Osteocyte (in vitro differentiated cells): ENCODE results near the gene RAB40B. TPM values are rescaled to one million over a fixed set of nuclear protein-coding genes. Genes with fewer than 3 reads are reported as not detected.

ENCODE experiments used
- DNase-seq: peaks from one replicate; pipeline ENCODE4 v3.0.0; 2021; ENCODE audit warnings: mixed read lengths; ENCODE audit not compliant: unreplicated experiment; ENCODE audit errors: extremely low spot score
- H3K27ac Mint-ChIP-seq: one replicate; pipeline ENCODE4 v1.8.0; 2021; ENCODE audit warnings: mild to moderate bottlenecking, mixed read lengths; ENCODE audit not compliant: unreplicated experiment
- H3K27me3 Mint-ChIP-seq: one replicate; pipeline ENCODE4 v1.8.0; 2021; ENCODE audit warnings: mixed read lengths; ENCODE audit not compliant: unreplicated experiment
- H3K36me3 Mint-ChIP-seq: one replicate; pipeline ENCODE4 v1.8.0; 2021; ENCODE audit warnings: mixed read lengths; ENCODE audit not compliant: unreplicated experiment
- H3K4me1 Mint-ChIP-seq: one replicate; pipeline ENCODE4 v1.8.0; 2021; ENCODE audit warnings: mixed read lengths; ENCODE audit not compliant: unreplicated experiment
- H3K4me3 Mint-ChIP-seq: one replicate; pipeline ENCODE4 v1.8.0; 2021; ENCODE audit warnings: mild to moderate bottlenecking, moderate library complexity, mixed read lengths; ENCODE audit not compliant: unreplicated experiment
- H3K9me3 Mint-ChIP-seq: one replicate; pipeline ENCODE4 v1.8.0; 2021; ENCODE audit warnings: mixed read lengths; ENCODE audit not compliant: unreplicated experiment
- total RNA-seq: library from RNA; stranded (reverse); gene quantifications from 2 replicates; pipeline ENCODE4 v1.2.1, GENCODE V29; 2021
- TF ChIP-seq, protein P1 (sequence below): fragments of 200-600 bp; sonication (generic); IDR thresholded peaks from 2 replicates; pipeline ENCODE4 v1.5.0; 2021; ENCODE audit warnings: antibody characterized with exemption, mild to moderate bottlenecking, moderate library complexity

Gene RAB40B
- total RNA-seq, 1 donor from 2014 or later = 13.4 TPM

DNA sequence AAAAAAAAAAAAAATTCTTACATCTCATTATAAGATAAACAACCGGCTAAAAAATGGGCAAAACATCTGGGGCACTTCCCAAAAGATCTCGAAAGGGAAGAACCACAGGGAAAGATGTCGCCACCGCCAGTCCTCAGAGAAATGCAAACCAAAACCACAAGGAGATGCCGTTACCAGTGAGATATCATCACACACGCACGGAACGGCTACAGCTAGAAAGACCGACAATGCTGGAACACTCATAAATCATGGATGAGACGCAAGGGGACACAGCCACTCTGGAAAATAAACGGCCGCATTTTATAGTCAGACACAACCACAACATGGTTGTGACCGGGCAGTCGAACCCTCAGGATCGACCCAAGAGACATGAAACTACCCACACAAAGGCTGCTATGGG is 74.8 kb downstream of the RAB40B start:
- Mint-ChIP-seq H3K4me1 (no peaks in the 10 kb centered on the region), H3K9me3 (no peaks in the 10 kb centered on the region), H3K36me3 (peaks cover 45% of the 10 kb centered on the region), H3K4me3 (no peak overlapping the region), H3K27ac (no peak overlapping the region), H3K27me3 (no peaks in the 10 kb centered on the region)
- TF ChIP-seq, protein P1, sequence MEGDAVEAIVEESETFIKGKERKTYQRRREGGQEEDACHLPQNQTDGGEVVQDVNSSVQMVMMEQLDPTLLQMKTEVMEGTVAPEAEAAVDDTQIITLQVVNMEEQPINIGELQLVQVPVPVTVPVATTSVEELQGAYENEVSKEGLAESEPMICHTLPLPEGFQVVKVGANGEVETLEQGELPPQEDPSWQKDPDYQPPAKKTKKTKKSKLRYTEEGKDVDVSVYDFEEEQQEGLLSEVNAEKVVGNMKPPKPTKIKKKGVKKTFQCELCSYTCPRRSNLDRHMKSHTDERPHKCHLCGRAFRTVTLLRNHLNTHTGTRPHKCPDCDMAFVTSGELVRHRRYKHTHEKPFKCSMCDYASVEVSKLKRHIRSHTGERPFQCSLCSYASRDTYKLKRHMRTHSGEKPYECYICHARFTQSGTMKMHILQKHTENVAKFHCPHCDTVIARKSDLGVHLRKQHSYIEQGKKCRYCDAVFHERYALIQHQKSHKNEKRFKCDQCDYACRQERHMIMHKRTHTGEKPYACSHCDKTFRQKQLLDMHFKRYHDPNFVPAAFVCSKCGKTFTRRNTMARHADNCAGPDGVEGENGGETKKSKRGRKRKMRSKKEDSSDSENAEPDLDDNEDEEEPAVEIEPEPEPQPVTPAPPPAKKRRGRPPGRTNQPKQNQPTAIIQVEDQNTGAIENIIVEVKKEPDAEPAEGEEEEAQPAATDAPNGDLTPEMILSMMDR = no peak
- DNase-seq = no peak

DNA sequence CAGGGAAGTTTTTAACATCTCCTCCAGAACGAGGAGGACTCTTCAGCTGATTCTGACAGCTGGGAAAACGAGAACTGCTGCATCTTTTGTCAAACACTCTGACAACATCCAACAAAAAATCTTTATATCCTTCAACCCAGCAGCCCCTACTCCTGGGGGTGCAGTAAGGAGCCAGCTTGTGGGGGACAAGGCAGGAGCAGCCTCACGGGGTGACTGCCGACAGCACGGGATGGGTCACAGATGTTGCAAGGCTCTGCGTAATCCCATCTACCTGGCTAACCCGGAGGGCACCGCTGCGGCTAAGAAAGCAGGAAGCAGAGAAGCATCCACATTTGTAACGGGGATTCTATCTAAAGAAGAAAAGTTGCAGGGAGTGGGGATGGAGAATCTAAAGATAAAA is 78.9 kb downstream of the RAB40B start:
- no peak for DNase-seq
- no peaks in the 10 kb centered on the region for H3K4me1 Mint-ChIP-seq
- no peaks in the 10 kb centered on the region for H3K9me3 Mint-ChIP-seq
- TF ChIP-seq, protein P1 = no peak
- no peaks in the 10 kb centered on the region for H3K27me3 Mint-ChIP-seq
- H3K36me3 Mint-ChIP-seq = peaks cover 46% of the 10 kb centered on the region
- no peak overlapping the region for H3K27ac Mint-ChIP-seq
- H3K4me3 Mint-ChIP-seq = no peak overlapping the region

DNA sequence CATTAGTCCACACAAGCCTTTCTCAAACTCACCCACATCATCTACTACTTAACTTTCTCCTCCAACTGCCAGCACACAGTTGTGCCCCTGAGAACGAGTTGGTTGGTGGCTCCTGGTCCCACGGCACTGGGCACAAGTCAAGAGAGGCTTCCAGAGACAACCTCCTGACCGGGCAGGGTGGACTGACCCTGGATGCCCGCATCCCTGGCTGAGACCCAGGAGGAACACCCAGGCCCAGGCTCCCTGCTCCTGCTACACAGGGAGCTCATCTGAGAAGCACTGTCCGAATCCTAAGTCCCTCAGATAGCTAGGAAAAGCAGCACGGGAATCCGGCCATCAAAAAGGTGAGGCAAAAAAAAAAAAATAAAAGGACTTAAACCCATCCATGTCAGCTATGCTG is 79.3 kb downstream of the RAB40B start:
- Mint-ChIP-seq H3K9me3 (no peaks in the 10 kb centered on the region), H3K36me3 (peaks cover 50% of the 10 kb centered on the region), H3K27me3 (no peaks in the 10 kb centered on the region), H3K4me3 (no peak overlapping the region), H3K4me1 (no peaks in the 10 kb centered on the region), H3K27ac (no peak overlapping the region)
- no peak for DNase-seq
- TF ChIP-seq, protein P1 = no peak

- TF ChIP-seq, protein P1 = no peak
- Mint-ChIP-seq H3K36me3 (peaks cover 47% of the 10 kb centered on the region), H3K9me3 (no peaks in the 10 kb centered on the region), H3K4me1 (peaks cover 7% of the 10 kb centered on the region), H3K27ac (no peak overlapping the region), H3K27me3 (no peaks in the 10 kb centered on the region), H3K4me3 (no peak overlapping the region)
- no peak for DNase-seq
These were observed 82.3 kb downstream of the RAB40B start for GRCh38 chr17:82616021-82616711.

GRCh38 chr17:82615084-82616020 is 83.1 kb downstream of the RAB40B start:
- H3K4me3 Mint-ChIP-seq = no peak overlapping the region
- TF ChIP-seq, protein P1 = no peak
- no peaks in the 10 kb centered on the region for H3K9me3 Mint-ChIP-seq
- no peaks in the 10 kb centered on the region for H3K27me3 Mint-ChIP-seq
- no peak for DNase-seq
- H3K4me1 Mint-ChIP-seq = peaks cover 7% of the 10 kb centered on the region
- H3K36me3 Mint-ChIP-seq = peaks cover 41% of the 10 kb centered on the region
- H3K27ac Mint-ChIP-seq = no peak overlapping the region
